Measurements from ENCODE around the gene QARS1. TPM values are rescaled to one million over a fixed set of nuclear protein-coding genes. Genes with fewer than 3 reads are reported as not detected.

QARS1 gene
- polyA plus RNA-seq, 3 donors, result 295 to 318 (median 300) TPM

- no peak for DNase-seq (ENCODE audit: low read depth in 3 of 3, low spot score in 2 of 3)
Observed at GRCh38 chr3:49057268-49057667, 47.3 kb downstream of the QARS1 start.

- no peak for DNase-seq (ENCODE audit: low read depth in 3 of 3, low spot score in 2 of 3)
Observed at GRCh38 chr3:49054344-49054862, 50.2 kb downstream of the QARS1 start.

GRCh38 chr3:49053543-49053942 lies 51.0 kb downstream of the QARS1 start:
- no peak for DNase-seq (ENCODE audit: low read depth in 3 of 3, low spot score in 2 of 3)

Other genes starting within 250 kb of the QARS1 start
- gene SLC25A20, start 205.9 kb downstream of the QARS1 start, polyA plus RNA-seq (ENCODE audit: insufficient read length in 3 of 3), result 10 to 100 TPM; 21.5 to 26.1 (median 22.9) TPM
- 10 to 100 TPM; 67.7 to 76.3 (median 70.4) TPM for gene ARIH2, start 185.9 kb downstream of the QARS1 start, polyA plus RNA-seq (ENCODE audit: insufficient read length in 3 of 3)
- 10 to 100 TPM; 39.1 to 42.3 (median 41.2) TPM for gene P4HTM, start 114.5 kb downstream of the QARS1 start, polyA plus RNA-seq (ENCODE audit: insufficient read length in 3 of 3)
- gene WDR6, start 97.4 kb downstream of the QARS1 start, polyA plus RNA-seq (ENCODE audit: insufficient read length in 3 of 3), result 100 to 1,000 TPM; 153 to 177 (median 168) TPM
- gene DALRD3, start 86.2 kb downstream of the QARS1 start, polyA plus RNA-seq (ENCODE audit: insufficient read length in 3 of 3), result 10 to 100 TPM; 76.4 to 85.5 (median 80.5) TPM
- 10 to 100 TPM; 52.9 to 75.4 (median 62.6) TPM for gene NDUFAF3, start 82.6 kb downstream of the QARS1 start, polyA plus RNA-seq (ENCODE audit: insufficient read length in 3 of 3)
- 100 to 1,000 TPM; 217 to 226 (median 221) TPM for gene IMPDH2, start 75.4 kb downstream of the QARS1 start, polyA plus RNA-seq (ENCODE audit: insufficient read length in 3 of 3)
- 10 to 100 TPM; 84.1 to 89.5 (median 86.9) TPM for gene QRICH1, start 10.7 kb downstream of the QARS1 start, polyA plus RNA-seq (ENCODE audit: insufficient read length in 3 of 3)
- gene USP19, start 16.1 kb upstream of the QARS1 start, polyA plus RNA-seq (ENCODE audit: insufficient read length in 3 of 3), result 10 to 100 TPM; 60.2 to 63.0 (median 62.4) TPM
- 100 to 1,000 TPM; 352 to 390 (median 365) TPM for gene LAMB2, start 28.3 kb upstream of the QARS1 start, polyA plus RNA-seq (ENCODE audit: insufficient read length in 3 of 3)
- gene CCDC71, start 61.6 kb upstream of the QARS1 start, polyA plus RNA-seq (ENCODE audit: insufficient read length in 3 of 3), result 10 to 100 TPM; 24.5 to 25.8 (median 25.7) TPM
- gene KLHDC8B, start 66.8 kb upstream of the QARS1 start, polyA plus RNA-seq (ENCODE audit: insufficient read length in 3 of 3), result 10 to 100 TPM; 41.5 to 43.8 (median 43.4) TPM
- 10 to 100 TPM in 1 of 3 donors, 1 to 10 TPM in 2; 8.8 to 10.0 (median 9.4) TPM for gene C3orf62, start 172.5 kb upstream of the QARS1 start, polyA plus RNA-seq (ENCODE audit: insufficient read length in 3 of 3)
- gene USP4, start 235.3 kb upstream of the QARS1 start, polyA plus RNA-seq (ENCODE audit: insufficient read length in 3 of 3), result 10 to 100 TPM; 61.6 to 64.0 (median 63.3) TPM